Measurements from ENCODE around the gene XPO5.

XPO5 gene

GRCh38 chr6:43475516-43475915 is 100.3 kb downstream of the XPO5 start:
- in situ Hi-C loops (cut with MboI; ENCODE audit: low sequenced_read_pairs): no loop called here

GRCh38 chr6:43472515-43472914 is 103.3 kb downstream of the XPO5 start:
- in situ Hi-C loops (cut with MboI; ENCODE audit: low sequenced_read_pairs): no loop called here
- Histone ChIP-seq H3K36me3 (replicated peaks) (no peaks in the 10 kb centered on the region), H3K4me1 (peaks cover 4% of the 10 kb centered on the region; the same call in 1 of the 2 replicates), H3K4me3 (no peak overlapping the region), H3K9me3 (no peaks in the 10 kb centered on the region), H3K27me3 (ENCODE audit: low read depth) (no peaks in the 10 kb centered on the region)
- DNase-seq (ENCODE audit: low spot score in 2 of 2): no peak

More at GRCh38 chr6:43475516-43475915, 100.3 kb downstream of the XPO5 start:
- Histone ChIP-seq H3K36me3 (replicated peaks) (no peaks in the 10 kb centered on the region; the same call in 1 of the 2 replicates), H3K27me3 (ENCODE audit: low read depth) (no peaks in the 10 kb centered on the region), H3K9me3 (no peaks in the 10 kb centered on the region), H3K4me3 (no peak overlapping the region), H3K4me1 (peaks cover 4% of the 10 kb centered on the region; the same call in 1 of the 2 replicates)
- DNase-seq (ENCODE audit: low spot score in 2 of 2): no peak

Measured in HAP-1 (cell line).